Measurements from ENCODE around the gene CIC. TPM values are rescaled to one million over a fixed set of nuclear protein-coding genes. Genes with fewer than 3 reads are reported as not detected.

The CIC gene
- total and polyA plus RNA-seq, 9 of the 15 experiments (the other 6 are each of a cell fraction or from before 2014, with no cell fraction given) = 0.07 to 44.7 (median 8.6) TPM

DNA sequence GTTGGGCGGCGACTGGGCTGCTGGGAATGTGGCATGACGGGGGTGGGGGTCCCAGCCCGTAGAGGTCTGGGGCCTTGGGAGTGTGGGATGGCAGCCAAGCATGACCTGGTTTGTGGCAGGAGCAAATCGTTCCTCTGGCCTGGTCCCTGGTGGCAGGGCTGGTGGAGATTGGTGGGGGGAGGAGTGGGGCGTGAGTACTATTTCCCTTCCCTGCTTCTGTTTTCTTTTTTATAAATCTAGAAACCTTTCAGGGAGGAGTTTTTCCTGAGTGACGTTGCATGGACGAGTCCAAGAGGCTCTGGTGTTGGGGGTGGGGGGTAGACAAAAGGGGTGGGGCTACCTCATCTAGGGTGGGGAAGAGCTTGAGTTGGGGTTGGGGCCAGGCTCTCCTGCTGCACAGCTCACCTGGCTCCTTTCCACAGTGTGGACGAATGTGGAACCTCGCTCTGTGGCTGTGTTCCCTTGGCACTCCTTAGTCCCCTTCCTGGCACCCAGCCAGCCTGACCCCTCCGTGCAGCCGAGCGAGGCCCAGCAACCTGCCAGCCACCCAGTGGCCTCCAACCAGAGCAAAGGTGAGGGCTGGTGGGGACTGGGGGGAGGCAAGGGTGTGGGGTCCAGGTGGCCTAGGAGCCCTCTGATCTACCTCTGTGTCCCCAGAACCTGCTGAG lies 17.4 kb downstream of the CIC start:
- H2AFZ ChIP-seq (ENCODE audit: low read depth, low read length) = no peak overlapping the region
- in situ Hi-C loops (cut with MboI) = no loop called here
- ChIA-PET POLR2A (no interaction called here), CTCF (ENCODE audit: low intra/inter-chr PET ratio) (no interaction called here)
- no peaks in the 10 kb centered on the region; a peak in 1 of 5 replicates for H3K27me3 ChIP-seq (ENCODE audit: control insufficient read depth in 2 of 2, insufficient read depth in 2 of 2, low read length in 2 of 2)
- FAIRE-seq (no peak), ATAC-seq (no peak), DNase-seq (ENCODE audit: extremely low read depth in 1 of 4, low spot score in 3 of 4) (peak; percentile 45 to 66 (median 56))
- H3K4me2 ChIP-seq (ENCODE audit: insufficient read depth, low read length) = peak overlapping the region; percentile 83
- 0 out of 2 replicates have a peak, but pooled peaks cover 8% of the 10 kb centered on the region for H4K20me1 ChIP-seq (replicated peaks; ENCODE audit: control insufficient read depth, insufficient read depth, low read length)
- H3K9me1 ChIP-seq (ENCODE audit: control insufficient read depth, insufficient read depth, low read length) = no peaks in the 10 kb centered on the region
- H3K36me3 ChIP-seq (ENCODE audit: control insufficient read depth, insufficient read depth, low read length) = peaks cover 50% of the 10 kb centered on the region; the same call in 2 of the 3 replicates
- no TSS peak for BruUV-seq (replicated peaks)
- intact Hi-C loops (cut with micrococcal nuclease) = no loop called here
- H3K27ac ChIP-seq (ENCODE audit: extremely low read depth, low read depth, low read length) = peak overlapping the region; percentile 34; the same call in 1 of the 3 replicates
- peak overlapping the region; percentile 70 to 94; a peak in 3 of 4 replicates for H3K9ac ChIP-seq (ENCODE audit: insufficient read depth in 1 of 2, low read depth in 2 of 2, low read length in 2 of 2)
- H3K79me2 ChIP-seq (ENCODE audit: control insufficient read depth, insufficient read depth, low read length) = peaks cover 44% of the 10 kb centered on the region
- H3K9me3 ChIP-seq (replicated peaks; ENCODE audit: control insufficient read depth, insufficient read depth, low read depth, low read length) = no peaks in the 10 kb centered on the region
- WGBS (ENCODE audit: insufficient coverage, low coverage, missing lambda C conversion rate) = 56% methylated on average over 10 of the region's 13 CpGs
- H3K4me1 ChIP-seq (replicated peaks in 1 of 2; ENCODE audit: control insufficient read depth in 2 of 2, insufficient read depth in 2 of 2, low read length in 2 of 2) = peaks cover 36 to 80% of the 10 kb centered on the region in 2 experiments
- no peak overlapping the region for H3K4me3 ChIP-seq
- TF ChIP-seq ZNF696 (CRISPR knock-in tag; conservative IDR thresholded peaks at IDR 0.05) (no peak), STAG1 (CRISPR knock-in tag; IDR thresholded peaks at IDR 0.05; ENCODE audit: borderline replicate concordance) (no peak), JUNB (CRISPR knock-in tag; conservative IDR thresholded peaks at IDR 0.05) (no peak)
- TF ChIP-seq, protein P1, sequence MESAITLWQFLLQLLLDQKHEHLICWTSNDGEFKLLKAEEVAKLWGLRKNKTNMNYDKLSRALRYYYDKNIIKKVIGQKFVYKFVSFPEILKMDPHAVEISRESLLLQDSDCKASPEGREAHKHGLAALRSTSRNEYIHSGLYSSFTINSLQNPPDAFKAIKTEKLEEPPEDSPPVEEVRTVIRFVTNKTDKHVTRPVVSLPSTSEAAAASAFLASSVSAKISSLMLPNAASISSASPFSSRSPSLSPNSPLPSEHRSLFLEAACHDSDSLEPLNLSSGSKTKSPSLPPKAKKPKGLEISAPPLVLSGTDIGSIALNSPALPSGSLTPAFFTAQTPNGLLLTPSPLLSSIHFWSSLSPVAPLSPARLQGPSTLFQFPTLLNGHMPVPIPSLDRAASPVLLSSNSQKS (CRISPR knock-in tag; IDR thresholded peaks at IDR 0.05) = no peak
- TF ChIP-seq, protein P2, sequence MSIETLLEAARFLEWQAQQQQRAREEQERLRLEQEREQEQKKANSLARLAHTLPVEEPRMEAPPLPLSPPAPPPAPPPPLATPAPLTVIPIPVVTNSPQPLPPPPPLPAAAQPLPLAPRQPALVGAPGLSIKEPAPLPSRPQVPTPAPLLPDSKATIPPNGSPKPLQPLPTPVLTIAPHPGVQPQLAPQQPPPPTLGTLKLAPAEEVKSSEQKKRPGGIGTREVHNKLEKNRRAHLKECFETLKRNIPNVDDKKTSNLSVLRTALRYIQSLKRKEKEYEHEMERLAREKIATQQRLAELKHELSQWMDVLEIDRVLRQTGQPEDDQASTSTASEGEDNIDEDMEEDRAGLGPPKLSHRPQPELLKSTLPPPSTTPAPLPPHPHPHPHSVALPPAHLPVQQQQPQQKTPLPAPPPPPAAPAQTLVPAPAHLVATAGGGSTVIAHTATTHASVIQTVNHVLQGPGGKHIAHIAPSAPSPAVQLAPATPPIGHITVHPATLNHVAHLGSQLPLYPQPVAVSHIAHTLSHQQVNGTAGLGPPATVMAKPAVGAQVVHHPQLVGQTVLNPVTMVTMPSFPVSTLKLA (conservative IDR thresholded peaks at IDR 0.05) = no peak
- TF ChIP-seq, protein P3, sequence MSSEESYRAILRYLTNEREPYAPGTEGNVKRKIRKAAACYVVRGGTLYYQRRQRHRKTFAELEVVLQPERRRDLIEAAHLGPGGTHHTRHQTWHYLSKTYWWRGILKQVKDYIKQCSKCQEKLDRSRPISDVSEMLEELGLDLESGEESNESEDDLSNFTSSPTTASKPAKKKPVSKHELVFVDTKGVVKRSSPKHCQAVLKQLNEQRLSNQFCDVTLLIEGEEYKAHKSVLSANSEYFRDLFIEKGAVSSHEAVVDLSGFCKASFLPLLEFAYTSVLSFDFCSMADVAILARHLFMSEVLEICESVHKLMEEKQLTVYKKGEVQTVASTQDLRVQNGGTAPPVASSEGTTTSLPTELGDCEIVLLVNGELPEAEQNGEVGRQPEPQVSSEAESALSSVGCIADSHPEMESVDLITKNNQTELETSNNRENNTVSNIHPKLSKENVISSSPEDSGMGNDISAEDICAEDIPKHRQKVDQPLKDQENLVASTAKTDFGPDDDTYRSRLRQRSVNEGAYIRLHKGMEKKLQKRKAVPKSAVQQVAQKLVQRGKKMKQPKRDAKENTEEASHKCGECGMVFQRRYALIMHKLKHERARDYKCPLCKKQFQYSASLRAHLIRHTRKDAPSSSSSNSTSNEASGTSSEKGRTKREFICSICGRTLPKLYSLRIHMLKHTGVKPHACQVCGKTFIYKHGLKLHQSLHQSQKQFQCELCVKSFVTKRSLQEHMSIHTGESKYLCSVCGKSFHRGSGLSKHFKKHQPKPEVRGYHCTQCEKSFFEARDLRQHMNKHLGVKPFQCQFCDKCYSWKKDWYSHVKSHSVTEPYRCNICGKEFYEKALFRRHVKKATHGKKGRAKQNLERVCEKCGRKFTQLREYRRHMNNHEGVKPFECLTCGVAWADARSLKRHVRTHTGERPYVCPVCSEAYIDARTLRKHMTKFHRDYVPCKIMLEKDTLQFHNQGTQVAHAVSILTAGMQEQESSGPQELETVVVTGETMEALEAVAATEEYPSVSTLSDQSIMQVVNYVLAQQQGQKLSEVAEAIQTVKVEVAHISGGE (CRISPR knock-in tag; IDR thresholded peaks at IDR 0.05) = no peak
- TF ChIP-seq, protein P4, sequence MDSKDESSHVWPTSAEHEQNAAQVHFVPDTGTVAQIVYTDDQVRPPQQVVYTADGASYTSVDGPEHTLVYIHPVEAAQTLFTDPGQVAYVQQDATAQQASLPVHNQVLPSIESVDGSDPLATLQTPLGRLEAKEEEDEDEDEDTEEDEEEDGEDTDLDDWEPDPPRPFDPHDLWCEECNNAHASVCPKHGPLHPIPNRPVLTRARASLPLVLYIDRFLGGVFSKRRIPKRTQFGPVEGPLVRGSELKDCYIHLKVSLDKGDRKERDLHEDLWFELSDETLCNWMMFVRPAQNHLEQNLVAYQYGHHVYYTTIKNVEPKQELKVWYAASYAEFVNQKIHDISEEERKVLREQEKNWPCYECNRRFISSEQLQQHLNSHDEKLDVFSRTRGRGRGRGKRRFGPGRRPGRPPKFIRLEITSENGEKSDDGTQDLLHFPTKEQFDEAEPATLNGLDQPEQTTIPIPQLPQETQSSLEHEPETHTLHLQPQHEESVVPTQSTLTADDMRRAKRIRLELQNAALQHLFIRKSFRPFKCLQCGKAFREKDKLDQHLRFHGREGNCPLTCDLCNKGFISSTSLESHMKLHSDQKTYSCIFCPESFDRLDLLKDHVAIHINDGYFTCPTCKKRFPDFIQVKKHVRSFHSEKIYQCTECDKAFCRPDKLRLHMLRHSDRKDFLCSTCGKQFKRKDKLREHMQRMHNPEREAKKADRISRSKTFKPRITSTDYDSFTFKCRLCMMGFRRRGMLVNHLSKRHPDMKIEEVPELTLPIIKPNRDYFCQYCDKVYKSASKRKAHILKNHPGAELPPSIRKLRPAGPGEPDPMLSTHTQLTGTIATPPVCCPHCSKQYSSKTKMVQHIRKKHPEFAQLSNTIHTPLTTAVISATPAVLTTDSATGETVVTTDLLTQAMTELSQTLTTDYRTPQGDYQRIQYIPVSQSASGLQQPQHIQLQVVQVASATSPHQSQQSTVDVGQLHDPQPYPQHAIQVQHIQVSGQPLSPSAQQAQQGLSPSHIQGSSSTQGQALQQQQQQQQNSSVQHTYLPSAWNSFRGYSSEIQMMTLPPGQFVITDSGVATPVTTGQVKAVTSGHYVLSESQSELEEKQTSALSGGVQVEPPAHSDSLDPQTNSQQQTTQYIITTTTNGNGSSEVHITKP (IDR thresholded peaks at IDR 0.05; ENCODE audit: partially characterized antibody) = peak; percentile 94
- TF ChIP-seq, protein P5, sequence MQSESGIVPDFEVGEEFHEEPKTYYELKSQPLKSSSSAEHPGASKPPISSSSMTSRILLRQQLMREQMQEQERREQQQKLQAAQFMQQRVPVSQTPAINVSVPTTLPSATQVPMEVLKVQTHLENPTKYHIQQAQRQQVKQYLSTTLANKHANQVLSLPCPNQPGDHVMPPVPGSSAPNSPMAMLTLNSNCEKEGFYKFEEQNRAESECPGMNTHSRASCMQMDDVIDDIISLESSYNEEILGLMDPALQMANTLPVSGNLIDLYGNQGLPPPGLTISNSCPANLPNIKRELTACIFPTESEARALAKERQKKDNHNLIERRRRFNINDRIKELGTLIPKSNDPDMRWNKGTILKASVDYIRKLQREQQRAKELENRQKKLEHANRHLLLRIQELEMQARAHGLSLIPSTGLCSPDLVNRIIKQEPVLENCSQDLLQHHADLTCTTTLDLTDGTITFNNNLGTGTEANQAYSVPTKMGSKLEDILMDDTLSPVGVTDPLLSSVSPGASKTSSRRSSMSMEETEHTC (IDR thresholded peaks at IDR 0.05) = no peak
